ENCODE data around the gene CAMTA1.

Gene CAMTA1

GRCh38 chr1:6987940-6988339 lies 202.7 kb downstream of the CAMTA1 start (continued):
- no peak for TF ChIP-seq BACH2 (CRISPR knock-in tag; IDR thresholded peaks at IDR 0.05; ENCODE audit: borderline replicate concordance)
- TF ChIP-seq OSR1 (CRISPR knock-in tag; IDR thresholded peaks at IDR 0.05), result no peak
- TF ChIP-seq ZNF70 (CRISPR knock-in tag; IDR thresholded peaks at IDR 0.05), result no peak
- TF ChIP-seq RARB (CRISPR knock-in tag; IDR thresholded peaks at IDR 0.05), result no peak
- no peak for TF ChIP-seq ZNF8 (CRISPR knock-in tag; IDR thresholded peaks at IDR 0.05)
- TF ChIP-seq PPARA (CRISPR knock-in tag; IDR thresholded peaks at IDR 0.05; ENCODE audit: borderline replicate concordance), result no peak
- no peak for TF ChIP-seq CSRNP3 (CRISPR knock-in tag; IDR thresholded peaks at IDR 0.05)

- no peak for ATAC-seq
- TF ChIP-seq TOX (CRISPR knock-in tag; IDR thresholded peaks at IDR 0.05; ENCODE audit: borderline replicate concordance), result no peak
- TF ChIP-seq ZNF565 (CRISPR knock-in tag; conservative IDR thresholded peaks at IDR 0.05; ENCODE audit: low read depth), result no peak
- TF ChIP-seq POU6F1 (CRISPR knock-in tag; IDR thresholded peaks at IDR 0.05; ENCODE audit: borderline replicate concordance, low read depth), result no peak
- no peak for TF ChIP-seq TSHZ2 (CRISPR knock-in tag; IDR thresholded peaks at IDR 0.05)
- TF ChIP-seq ISL1 (CRISPR knock-in tag; IDR thresholded peaks at IDR 0.05), result no peak
- no peak for TF ChIP-seq SNAI2 (CRISPR knock-in tag; IDR thresholded peaks at IDR 0.05)
- TF ChIP-seq OSR1 (CRISPR knock-in tag; IDR thresholded peaks at IDR 0.05), result no peak
- TF ChIP-seq RARB (CRISPR knock-in tag; IDR thresholded peaks at IDR 0.05), result no peak
- no peak for TF ChIP-seq GLIS3 (CRISPR knock-in tag; IDR thresholded peaks at IDR 0.05)
- no peak for TF ChIP-seq PPARA (CRISPR knock-in tag; IDR thresholded peaks at IDR 0.05; ENCODE audit: borderline replicate concordance)
- no peak for TF ChIP-seq TCF4 (CRISPR knock-in tag; IDR thresholded peaks at IDR 0.05; ENCODE audit: borderline replicate concordance)
- TF ChIP-seq CREB5 (CRISPR knock-in tag; IDR thresholded peaks at IDR 0.05; ENCODE audit: low read depth), result no peak
- no peak for TF ChIP-seq BACH2 (CRISPR knock-in tag; IDR thresholded peaks at IDR 0.05; ENCODE audit: borderline replicate concordance)
- TF ChIP-seq CSRNP3 (CRISPR knock-in tag; IDR thresholded peaks at IDR 0.05), result no peak
- no peak for TF ChIP-seq ZC3H10 (CRISPR knock-in tag; IDR thresholded peaks at IDR 0.05)
- TF ChIP-seq CSDC2 (CRISPR knock-in tag; IDR thresholded peaks at IDR 0.05), result no peak
- TF ChIP-seq ESRRG (CRISPR knock-in tag; IDR thresholded peaks at IDR 0.05), result no peak
- TF ChIP-seq ZFP30 (CRISPR knock-in tag; IDR thresholded peaks at IDR 0.05), result no peak
- no peak for TF ChIP-seq PATZ1 (CRISPR knock-in tag; IDR thresholded peaks at IDR 0.05; ENCODE audit: borderline replicate concordance)
- TF ChIP-seq ARNTL (CRISPR knock-in tag; IDR thresholded peaks at IDR 0.05; ENCODE audit: borderline replicate concordance, low read depth), result no peak
These were observed 203.5 kb downstream of the CAMTA1 start for GRCh38 chr1:6988796-6989195.
